Stimulated activated CD8-positive, alpha-beta memory T cell treated with anti-CD3 and anti-CD28 coated beads, Interleukin-12 subunit alpha, Interleukin-12 subunit beta, amount 100 ng/mL, for 1 hour (primary cell): ENCODE results near the gene GSTK1.
"Not testable (repeated sequence)": the region's sequence is repeated elsewhere in the genome, so short reads cannot be mapped to it uniquely, and the experiment has no call there.

Experiments used
- DNase-seq: peaks from one replicate; pipeline ENCODE4 v3.0.0-alpha.2; 2020; ENCODE audit warnings: low read depth

The GSTK1 gene

DNA sequence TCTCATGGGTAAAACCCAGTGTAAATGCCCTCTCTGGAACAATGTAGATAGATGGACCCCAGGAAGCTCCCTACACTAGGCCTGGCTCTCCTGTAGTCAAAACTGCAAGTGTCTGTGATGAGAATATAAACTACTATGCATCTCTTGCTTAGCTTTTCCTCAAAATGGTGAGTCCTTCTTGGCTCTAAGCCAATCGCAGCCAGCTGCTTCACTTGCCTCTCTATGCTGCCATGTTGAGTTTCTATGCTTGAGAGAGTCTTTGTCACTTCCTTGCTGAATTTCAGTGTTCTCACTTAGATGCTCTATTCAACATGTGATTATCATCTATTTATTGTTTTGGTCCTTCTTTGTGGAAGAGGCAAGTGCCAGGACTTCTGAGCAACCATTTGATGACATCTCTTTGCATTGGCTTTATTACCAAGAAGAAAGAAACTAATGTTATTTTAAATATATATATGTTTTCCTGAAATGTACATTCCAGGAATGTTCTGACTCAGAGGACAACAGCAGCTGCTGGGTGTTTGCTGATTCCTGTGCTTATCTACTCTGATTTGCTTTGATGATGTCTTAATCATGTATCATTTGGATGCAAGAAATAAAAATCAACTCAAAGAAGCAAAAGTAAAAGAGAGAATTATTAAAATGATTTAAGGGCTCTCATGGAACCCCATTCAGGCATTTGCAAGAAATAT lies 24.8 kb upstream of the GSTK1 start:
- no peak for DNase-seq

DNA sequence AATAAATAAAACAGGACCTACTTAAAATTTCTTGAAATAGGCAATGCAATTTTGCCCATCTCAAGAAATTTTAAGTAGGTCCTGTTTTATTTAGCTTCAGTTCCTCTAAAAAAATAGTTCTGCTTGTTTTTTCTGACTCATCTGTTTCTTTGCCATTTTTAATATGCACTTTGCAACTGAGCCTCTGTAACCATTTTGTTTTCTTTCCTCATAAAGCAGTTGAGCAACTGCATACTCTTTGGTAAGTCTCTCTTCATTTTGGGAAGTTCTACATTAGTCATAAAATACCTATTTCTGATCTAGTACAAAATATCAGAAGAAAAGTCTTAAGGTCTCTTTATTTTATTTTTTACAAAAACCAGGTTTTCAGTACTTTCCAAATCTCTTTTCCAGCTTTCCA lies 23.4 kb upstream of the GSTK1 start:
- no peak for DNase-seq

DNA sequence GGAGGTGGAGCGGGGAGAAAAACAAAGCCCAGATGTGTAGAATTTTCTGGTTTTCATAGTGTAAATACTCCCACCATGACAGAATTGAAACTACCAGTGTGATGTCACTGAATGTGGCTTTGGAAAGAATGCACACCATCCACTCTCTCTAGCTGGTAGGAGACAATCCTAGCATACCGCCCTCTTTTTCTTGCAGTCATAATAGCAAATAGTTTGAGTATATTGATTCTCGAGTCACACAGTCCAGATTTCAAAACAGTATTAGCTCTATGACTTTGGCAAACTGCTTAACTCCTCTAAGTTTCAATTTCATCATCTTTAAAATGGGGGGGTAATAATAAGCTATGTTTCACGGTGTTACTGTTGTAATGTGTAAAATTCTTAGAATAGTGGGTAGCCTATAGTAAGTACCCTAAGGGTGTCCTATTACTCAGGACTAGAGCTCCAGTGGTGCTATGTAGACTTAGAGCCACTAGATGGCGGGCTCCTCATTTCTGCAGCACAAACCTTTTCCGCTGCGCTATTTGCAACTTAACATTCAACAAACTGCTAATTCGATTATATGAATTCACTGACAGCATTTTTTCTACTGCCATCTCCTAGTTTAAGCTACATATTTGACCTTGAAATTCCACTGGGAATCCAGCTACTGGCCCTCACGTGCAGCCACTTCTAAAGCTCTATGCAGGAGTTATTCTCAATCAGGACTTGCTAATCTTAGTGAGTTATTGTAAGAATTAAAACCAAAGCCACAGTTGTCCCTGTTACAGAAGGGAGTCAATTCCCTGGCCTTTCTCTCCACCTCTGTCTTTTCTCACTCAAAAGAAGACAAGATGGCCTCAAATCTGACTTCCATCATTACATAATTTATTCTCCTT lies 22.7 kb upstream of the GSTK1 start:
- DNase-seq = peak; percentile 55

DNA sequence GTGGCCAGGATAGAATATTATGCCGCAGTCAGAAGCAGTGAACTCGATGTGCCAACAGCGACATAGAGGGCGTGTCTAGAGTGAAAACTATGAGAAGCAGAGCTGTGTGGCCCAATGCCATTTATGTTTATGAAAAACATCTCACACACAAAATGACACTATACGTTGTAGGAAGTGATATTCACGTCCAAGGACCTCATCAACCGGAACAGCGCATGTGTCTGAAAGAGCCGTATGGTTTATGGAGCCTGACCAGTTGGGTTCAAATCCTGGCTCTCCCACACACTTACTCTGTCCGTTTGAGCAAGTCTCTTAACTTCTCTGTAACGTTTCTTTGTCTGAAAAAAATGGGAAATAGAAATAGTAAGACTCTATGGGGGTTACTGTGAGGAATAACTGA lies 20.9 kb upstream of the GSTK1 start:
- DNase-seq = no peak

DNA sequence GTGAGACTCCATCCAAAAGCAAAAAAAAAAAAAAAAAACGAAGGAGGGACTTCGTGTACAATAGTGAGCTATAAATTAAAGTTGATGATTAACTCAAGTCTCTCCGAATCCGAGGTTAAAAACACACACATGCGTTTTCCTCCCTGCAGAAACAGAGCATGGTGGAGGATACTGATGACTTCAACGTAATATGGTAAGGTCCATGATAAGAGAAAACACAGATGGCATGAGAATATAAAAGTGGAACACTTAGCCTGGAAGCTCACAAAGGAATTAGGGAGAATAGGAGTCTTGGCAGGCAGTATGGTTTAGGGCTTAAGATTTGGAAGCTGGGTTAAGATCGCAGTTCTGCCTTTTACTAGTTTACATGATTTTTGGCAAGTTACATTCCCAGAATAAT lies 20.1 kb upstream of the GSTK1 start:
- DNase-seq = no peak

DNA sequence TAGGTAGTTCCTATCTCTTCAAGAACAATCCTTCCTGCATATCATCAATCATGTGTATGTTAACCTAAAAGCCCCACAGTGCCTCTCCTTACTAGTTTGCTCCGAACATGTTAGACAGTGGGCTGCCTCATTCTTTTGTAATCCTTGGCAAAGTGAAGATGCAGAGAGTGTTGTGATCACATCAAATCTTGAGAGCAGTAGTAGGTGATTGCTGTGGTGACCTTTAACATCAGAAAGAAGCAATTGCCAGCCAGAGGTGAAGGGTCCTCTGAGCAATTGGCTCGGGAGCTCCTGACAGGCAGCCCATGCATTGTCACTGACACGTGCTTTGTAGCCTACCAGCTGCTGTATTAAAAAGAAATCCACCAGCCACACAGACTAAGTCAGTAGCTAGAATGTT lies 19.6 kb upstream of the GSTK1 start:
- no peak for DNase-seq

DNA sequence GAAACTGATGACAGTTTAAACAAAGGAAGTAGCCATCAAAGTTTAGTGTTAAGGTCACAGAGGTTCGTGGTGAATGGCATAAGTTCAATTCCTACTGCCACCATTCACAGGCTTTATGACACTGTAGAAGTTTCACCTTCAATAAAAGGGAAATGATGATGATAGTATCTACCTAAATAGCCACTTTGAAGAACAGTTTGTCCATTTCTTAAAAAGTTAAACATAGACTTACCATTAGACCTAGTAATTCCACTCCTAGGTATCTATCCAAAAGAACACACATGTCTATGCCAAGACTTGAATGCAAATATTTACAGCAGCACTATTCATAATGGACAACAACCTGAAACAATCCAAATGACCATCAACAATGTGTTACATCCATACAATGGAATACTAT lies 18.9 kb upstream of the GSTK1 start:
- DNase-seq = no peak

DNA sequence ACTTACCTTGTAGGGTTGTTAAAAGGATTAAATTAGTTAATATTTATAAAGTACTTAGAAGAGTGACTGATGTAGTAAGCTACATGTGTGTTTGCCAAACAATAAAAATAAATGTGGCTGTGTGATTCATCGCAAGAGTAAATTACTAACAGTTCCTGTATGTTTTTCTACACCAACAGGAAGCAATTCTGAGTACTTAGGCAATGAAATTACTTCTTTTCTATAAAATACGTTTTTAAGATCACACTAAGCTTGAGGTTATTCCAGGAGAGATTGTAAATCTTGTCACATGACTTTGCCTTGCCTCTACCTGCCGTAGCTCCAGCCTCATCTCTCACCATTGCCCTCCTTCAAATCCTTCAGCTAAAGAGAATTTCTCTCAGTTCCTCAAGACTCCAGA lies 18.1 kb upstream of the GSTK1 start:
- DNase-seq = no peak

DNA sequence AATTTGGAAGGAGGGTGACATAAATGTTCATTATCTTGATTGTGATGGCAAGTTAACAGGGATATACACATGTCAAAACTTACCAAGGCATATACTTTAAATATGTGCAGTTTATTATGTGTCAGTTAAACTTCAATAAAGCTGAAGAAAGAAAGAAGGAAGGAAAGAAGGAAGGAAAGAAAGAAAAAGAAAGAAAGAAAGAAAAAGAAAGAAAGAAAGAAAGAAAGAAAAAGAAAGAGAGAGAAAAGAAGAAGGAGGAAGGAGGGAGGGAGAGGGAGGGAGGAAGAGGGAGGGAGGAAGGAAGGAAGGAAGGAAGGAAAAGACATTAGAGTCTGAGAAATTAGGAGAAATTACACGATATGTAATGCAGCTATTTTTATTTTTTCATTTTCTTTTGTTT lies 15.9 kb upstream of the GSTK1 start:
- DNase-seq = no peak

DNA sequence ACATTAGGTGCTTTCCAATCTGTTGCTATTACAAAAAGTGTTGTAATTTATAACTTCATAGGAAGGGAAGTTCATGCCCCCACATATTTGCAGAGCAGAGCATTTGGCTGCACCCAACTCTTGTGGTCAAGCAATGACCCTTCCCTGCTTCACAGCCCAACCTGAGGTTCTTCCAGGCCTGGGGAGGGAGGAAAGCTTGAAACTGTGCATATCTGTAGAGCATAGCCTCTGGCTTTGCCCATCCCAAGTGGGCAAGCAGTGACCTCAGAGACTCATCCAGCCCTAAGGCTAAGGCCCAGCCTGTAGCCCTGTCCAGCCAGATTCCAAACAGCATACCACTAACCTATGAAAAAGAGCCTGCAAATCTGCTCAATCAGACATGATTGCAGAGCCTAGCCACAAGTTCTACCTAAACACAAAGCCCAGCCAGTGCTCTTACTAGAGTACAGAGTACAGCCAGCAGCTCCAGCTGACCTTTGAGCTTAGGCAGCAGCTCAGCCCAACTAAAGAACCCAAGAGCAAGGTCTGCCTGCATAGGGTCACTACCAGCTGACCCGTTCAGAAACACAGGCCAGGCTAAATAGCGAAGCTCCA lies 14.4 kb upstream of the GSTK1 start:
- no peak for DNase-seq

DNA sequence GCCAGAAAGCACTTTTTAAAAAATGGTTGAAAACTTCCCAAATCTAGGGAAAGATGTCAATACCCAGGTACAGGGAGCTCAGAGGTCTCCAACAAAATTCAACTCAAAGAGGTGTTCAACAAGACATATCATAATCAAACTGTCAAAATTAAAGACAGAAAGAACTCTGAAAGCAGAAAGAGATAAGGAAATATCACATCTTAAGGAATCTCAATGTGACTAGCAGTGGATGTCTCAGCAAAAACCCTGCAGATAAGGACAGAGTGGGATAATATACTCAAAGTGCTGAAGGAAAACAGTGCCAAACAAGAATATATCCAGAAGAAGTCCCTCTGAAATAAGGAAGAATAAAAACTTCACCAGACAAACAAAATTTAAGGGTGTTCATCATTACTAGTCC lies 13.0 kb upstream of the GSTK1 start:
- DNase-seq = no peak

DNA sequence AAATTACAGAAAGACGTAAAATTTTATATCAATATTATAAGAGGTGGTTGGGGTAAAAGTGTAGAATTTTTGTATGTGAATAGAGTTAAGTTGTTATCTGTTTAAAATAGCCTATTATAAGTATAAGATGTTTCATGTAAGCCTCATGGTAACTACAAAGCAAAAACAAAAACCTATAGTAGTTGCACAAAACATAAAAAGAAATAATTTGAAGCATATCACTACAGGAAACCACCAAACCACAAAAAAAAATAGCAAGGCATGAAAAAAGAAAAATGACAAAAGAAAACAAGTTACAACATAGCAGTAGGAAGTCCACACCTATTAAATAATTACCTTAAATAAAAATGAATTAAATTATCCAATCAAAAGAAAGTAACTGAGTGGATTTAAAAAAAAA lies 12.4 kb upstream of the GSTK1 start:
- DNase-seq = no peak

DNA sequence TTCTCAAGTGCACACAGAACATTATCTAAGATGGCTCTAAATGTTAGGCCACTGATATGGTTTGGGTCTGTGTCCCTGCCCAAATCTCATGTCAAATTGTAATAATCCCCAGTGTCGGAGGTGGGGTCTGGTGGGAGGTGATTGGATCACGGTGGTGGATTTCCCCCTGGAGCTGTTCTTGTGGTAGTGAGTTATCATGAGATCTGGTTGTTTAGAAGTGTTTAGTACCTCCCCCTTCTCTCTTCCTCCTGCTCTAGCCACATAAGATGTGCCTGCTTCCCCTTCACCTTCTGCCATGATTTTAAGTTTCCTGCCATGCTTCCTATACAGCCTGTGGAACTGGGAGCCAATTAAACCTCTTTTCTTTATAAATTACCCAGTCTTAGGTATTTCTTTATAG lies 11.2 kb upstream of the GSTK1 start:
- DNase-seq = no peak

DNA sequence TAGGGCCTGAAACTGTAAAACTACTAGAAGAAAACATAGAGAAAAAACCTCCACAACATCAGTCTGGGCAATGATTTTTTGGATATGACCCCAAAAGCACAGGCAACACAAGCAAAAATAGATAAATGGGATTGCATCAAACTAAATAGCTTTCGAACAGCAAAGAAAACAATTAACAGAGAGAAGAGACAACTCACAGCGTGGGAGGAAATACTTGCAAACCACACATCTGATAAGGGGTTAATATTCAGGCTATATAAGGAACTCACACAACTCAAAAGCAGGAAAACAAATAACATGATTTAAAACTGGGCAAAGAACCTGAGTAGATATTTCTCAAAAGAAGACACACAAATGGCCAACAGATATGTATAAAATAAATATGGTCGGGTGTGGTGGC lies 7.7 kb upstream of the GSTK1 start:
- no peak for DNase-seq

DNA sequence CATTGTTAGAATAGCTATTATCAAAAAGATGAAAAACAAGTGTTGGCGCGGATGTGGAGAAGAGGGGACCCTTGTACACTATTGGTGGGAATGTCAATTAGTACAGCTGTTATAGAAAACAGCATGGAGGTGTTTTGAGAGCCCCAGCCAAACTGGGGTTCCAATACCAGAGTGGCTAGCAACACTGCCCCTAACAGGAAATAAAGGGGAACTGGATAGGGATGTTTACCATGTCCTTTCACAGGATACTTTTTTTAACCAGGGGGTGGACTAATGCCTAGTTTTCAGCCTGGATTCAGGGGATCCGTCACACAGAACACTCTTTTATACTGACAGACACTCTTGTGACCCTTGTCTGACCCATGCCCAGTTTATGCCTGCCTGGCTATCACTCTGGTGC lies 6.9 kb upstream of the GSTK1 start:
- DNase-seq = no peak

DNA sequence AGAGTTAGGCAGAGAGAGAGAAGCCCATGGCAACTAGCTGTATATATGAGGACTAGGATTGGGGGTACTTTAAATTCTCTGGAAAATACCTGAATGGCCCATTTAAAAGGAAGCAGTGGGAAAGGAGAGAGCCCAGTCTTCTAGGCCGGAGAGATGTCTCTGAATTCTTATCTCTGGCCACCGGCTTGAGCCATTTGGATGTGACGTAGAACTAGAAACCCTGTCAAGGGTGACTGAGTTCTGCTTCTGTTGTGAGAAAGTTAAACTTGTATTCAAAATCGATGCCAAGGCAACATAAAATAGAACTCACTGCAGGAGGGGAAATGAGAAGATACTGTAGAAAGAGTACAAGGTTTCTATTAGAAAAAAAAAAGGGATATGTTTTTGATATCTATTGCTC lies 6.3 kb upstream of the GSTK1 start:
- DNase-seq = no peak

DNA sequence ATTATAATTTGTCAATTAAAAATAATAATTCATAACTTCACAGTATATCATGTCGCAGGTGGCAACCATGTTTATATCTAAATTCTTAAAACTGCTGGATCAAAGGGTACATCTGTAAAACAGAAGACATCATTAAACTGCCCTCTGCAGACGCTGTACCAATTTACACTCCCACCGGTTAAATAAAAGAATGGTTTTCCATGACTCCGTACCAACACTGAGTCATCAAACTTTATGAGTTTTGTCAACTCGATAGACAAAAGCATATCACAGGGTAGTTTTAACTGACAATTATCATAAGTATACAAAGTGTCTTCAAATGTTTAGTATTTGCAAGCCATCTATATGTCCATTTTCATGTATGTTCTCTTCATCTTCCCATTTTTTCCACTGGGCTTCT lies 5.7 kb upstream of the GSTK1 start:
- DNase-seq = no peak

DNA sequence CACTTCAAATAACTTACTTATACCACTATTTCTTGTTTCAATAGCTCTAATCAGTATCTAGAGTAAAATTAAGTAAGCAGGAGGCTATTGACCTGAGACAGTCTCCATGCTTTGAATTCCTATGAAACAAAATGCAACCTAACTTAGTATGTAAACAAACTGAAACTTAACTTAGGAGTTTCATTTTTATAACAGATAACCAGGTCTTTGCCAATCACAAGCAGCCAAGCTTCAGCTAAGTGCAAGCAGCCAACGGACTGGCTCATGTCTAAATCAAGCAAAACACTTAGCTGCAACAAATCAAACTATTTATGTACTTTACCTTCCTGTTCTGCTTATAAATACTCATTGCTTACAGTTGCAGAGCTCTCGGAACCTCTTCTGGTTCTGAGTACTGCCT lies 4.4 kb upstream of the GSTK1 start:
- DNase-seq = no peak

DNA sequence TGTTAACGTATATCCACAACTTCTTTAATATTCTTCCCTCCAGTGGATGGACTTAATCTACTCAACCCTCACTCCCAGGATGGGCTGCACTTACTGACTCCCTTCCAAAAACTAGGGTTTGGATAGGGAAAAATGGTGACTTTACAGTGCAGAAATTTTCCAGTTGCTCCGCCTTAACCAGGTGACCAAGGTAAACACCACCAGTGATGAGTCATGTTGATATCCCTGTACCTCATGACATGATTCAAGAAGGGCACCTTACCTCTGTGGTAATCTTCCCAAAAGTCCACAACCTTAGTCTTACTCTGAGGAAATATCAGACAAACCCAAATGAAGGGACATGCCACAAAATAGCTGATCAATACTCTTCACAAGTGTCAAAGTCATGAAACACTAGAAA lies 3.5 kb upstream of the GSTK1 start:
- no peak for DNase-seq

DNA sequence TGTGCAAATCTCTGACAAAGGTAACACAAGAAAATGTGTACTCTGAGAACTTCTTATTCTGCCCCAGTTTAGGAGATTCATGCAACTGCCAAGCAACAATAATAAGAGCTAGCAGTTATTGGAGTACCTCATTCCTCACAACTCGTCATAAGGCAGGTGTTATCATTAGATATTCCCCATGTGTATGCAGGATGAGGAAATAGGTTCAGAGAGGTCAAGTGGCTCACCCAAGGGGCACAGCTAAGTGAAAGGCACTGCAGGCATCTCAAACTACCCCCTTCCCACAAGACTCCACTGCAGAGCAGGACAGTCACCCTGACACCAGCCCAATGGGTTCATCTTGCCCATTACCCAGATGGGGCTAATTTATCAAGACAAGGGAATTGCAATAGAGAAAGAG lies 1.3 kb upstream of the GSTK1 start:
- DNase-seq = no peak

DNA sequence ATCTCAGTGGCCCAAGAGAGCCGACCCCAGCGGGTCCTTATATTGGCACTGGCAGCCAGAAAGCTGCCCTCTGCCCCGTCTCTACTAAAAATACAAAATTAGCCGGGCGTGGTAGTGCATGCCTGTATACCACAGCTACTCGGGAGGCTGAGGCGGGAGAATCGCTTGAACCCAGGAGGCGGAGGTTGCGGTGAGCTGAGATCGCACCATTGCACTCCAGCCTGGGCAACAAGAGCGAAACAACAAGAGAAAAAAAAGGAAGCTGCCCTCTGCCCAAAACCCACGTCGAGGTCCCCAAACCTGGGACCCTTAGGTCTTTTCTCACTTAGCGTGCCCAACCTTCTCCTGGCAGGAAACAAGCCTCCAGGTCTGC lies 941 bp downstream of the GSTK1 start:
- DNase-seq = not testable (repeated sequence)

DNA sequence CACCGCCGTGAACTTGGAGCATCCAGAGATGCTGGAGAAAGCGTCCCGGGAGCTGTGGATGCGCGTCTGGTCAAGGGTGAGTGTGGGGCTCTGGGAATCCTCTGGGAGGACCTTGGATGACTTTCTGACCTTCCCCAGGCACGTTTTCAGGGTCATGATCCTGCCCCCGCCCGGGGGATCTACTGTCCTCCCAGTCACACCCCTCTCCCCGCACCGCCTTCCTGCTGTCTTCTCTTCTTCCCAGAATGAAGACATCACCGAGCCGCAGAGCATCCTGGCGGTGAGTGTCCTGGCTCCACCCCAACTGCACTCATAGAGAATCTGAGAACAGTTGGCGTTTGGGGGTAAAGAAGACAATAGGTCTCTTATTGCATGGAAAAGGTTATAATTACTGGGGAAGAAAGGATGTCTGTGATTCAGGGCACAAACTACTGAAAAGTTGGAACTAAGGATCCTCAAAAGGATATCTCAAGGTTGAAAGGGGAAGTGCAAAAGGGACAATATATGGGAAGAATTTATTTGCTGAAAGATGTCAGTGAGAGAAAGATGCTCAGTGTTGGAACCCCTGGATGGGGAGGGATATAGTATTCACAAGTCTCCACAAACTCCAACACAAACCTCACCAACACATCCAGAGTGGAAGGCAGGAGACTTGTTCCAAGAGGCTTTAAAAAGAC lies 1.9 kb downstream of the GSTK1 start:
- DNase-seq = no peak

DNA sequence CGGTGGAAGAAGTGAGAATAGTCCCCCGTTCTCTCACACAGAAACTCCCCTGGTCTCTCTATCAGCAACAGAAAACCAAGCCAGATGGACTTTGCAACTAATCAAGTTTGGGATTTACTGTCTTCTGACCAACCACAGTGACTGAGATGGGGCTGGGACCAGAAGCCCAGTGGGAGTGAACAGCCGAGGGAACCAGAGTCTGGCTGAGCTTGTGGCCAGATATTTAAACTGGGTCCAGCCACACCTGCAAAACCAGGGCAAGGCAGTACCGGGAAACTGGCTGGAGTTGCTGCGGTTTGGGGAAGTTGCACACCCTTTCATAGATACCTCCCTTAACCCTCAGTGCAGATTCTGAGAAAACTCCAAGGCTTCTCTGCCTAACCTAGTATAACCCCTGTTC lies 6.0 kb downstream of the GSTK1 start:
- no peak for DNase-seq
